Mucosa of gallbladder (tissue), 1 donor: ENCODE data around the gene STMN1. TPM values are rescaled to one million over a fixed set of nuclear protein-coding genes. Genes with fewer than 3 reads are reported as not detected.

Experiments used
- DNase-seq: peaks from one replicate; pipeline ENCODE4 v3.0.0-alpha.2; 2020; ENCODE audit warnings: low spot score
- total RNA-seq: library from RNA; stranded (reverse); gene quantifications from one replicate; pipeline ENCODE4 v1.2.1, GENCODE V29; 2021
- donor health status: DM: no; HTN: no; CAD: no.

The STMN1 gene
- total RNA-seq, 1 donor from 2014 or later: 48.7 TPM

- DNase-seq: peak; percentile 88
These were observed 10.7 kb downstream of the STMN1 start for GRCh38 chr1:25895365-25895990.

GRCh38 chr1:25893116-25893515 lies 13.1 kb downstream of the STMN1 start:
- no peak for DNase-seq

- DNase-seq: no peak
These were observed 14.6 kb downstream of the STMN1 start for GRCh38 chr1:25891606-25892005.

GRCh38 chr1:25890239-25891034 lies 15.8 kb downstream of the STMN1 start:
- DNase-seq: peak; percentile 80

GRCh38 chr1:25889470-25889869 lies 16.7 kb downstream of the STMN1 start:
- DNase-seq: no peak

GRCh38 chr1:25888426-25888987 lies 17.7 kb downstream of the STMN1 start:
- DNase-seq: no peak

GRCh38 chr1:25885602-25886001 lies 20.6 kb downstream of the STMN1 start:
- no peak for DNase-seq

- DNase-seq: no peak
These were observed 25.0 kb downstream of the STMN1 start for GRCh38 chr1:25881266-25881665.

- DNase-seq: no peak
These were observed 25.7 kb downstream of the STMN1 start for GRCh38 chr1:25880518-25880917.

GRCh38 chr1:25879675-25880074 lies 26.5 kb downstream of the STMN1 start:
- DNase-seq: peak; percentile 52

- DNase-seq: no peak
These were observed 27.5 kb downstream of the STMN1 start for GRCh38 chr1:25878690-25879089.

GRCh38 chr1:25877155-25877554 lies 29.1 kb downstream of the STMN1 start:
- no peak for DNase-seq

GRCh38 chr1:25876693-25877077 lies 29.5 kb downstream of the STMN1 start:
- DNase-seq: no peak

- DNase-seq: no peak
These were observed 30.1 kb downstream of the STMN1 start for GRCh38 chr1:25875856-25876692.

GRCh38 chr1:25875154-25875855 lies 30.9 kb downstream of the STMN1 start, which contains the start of gene PAQR7:
Gene PAQR7 (minus strand): TSS chr1:25875708. CDS start chr1:25863839, 11,869 bp downstream.
- peak; percentile 80 for DNase-seq

- no peak for DNase-seq
These were observed 31.5 kb downstream of the STMN1 start for GRCh38 chr1:25874635-25875153.

- DNase-seq: no peak
These were observed 32.0 kb downstream of the STMN1 start for GRCh38 chr1:25874209-25874608.

- no peak for DNase-seq
These were observed 33.1 kb downstream of the STMN1 start for GRCh38 chr1:25873120-25873519.

GRCh38 chr1:25872713-25873112 lies 33.5 kb downstream of the STMN1 start:
- DNase-seq: no peak

- no peak for DNase-seq
These were observed 34.3 kb downstream of the STMN1 start for GRCh38 chr1:25871704-25872494.
